Transverse colon (tissue), 3 donors: ENCODE data around the gene PTPRG.

Source experiments
- CTCF ChIP-seq, 5 experiments: fragments of 200-600 bp in 3 of 5; fragments of 450-650 bp in 2 of 5; sonication (generic) in 3 of 5; IDR thresholded peaks; 1 replicate in 2 of 5; 2 replicates in 3 of 5; pipeline ENCODE4 v1.5.1; 2016 to 2017; ENCODE audit warnings: antibody characterized with exemption in 5 of 5, inconsistent platforms in 3 of 5, mild to moderate bottlenecking in 2 of 5, moderate library complexity in 1 of 5
- EP300 ChIP-seq: sonication (generic); formaldehyde crosslinking; IDR thresholded peaks from one replicate; pipeline ENCODE4 v1.6.1; 2017; ENCODE audit warnings: antibody characterized with exemption, low read depth
- POLR2A ChIP-seq: fragments of 450-650 bp; IDR thresholded peaks from one replicate; pipeline ENCODE4 v1.6.1; 2016; ENCODE audit warnings: antibody characterized with exemption, mild to moderate bottlenecking, moderate library complexity

- no peak for TF ChIP-seq POLR2A
- no peak for TF ChIP-seq CTCF (IDR thresholded peaks at IDR 0.05)
- no peak for TF ChIP-seq EP300
Observed at GRCh38 chr3:61532739-61533500, 28.5 kb upstream of the PTPRG start.
